DOHH2 (cell line): ENCODE measurements around the gene DFFA.

Experiments used
- EZH2phosphoT487 ChIP-seq: fragments of 200-600 bp; sonication (generic); IDR thresholded peaks from 2 replicates; pipeline ENCODE4 v1.6.1; 2017; ENCODE audit warnings: borderline replicate concordance, mild to moderate bottlenecking, antibody characterized with exemption, low read length, moderate library complexity, mixed read lengths
- TF ChIP-seq, protein P1 (sequence below): fragments of 200-600 bp; sonication (generic); IDR thresholded peaks from one replicate; pipeline ENCODE4 v1.5.1; 2014; ENCODE audit warnings: antibody characterized with exemption, mild to moderate bottlenecking, low read depth, low read length; ENCODE audit not compliant: poor library complexity, severe bottlenecking

DNA sequence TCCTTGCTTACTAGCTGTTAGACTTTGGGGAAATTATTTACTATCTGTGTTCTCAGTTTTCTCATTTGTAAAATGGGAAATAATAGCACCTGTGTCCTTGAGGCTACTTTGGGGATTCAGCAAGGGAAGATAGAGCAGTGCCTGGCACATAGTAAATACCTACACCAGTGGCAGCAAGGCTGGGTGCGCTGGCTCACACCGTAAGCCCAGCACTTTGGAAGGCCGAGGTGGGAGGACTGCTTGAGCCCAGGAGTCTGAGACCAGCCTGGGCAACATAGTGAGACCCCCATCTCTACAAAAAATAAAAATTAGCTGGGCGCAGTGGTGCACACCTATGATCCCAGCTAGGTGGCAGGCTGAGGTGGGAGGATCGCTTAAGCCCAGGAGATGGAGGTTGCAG lies 50.7 kb downstream of the DFFA start:
- TF ChIP-seq, protein P1, sequence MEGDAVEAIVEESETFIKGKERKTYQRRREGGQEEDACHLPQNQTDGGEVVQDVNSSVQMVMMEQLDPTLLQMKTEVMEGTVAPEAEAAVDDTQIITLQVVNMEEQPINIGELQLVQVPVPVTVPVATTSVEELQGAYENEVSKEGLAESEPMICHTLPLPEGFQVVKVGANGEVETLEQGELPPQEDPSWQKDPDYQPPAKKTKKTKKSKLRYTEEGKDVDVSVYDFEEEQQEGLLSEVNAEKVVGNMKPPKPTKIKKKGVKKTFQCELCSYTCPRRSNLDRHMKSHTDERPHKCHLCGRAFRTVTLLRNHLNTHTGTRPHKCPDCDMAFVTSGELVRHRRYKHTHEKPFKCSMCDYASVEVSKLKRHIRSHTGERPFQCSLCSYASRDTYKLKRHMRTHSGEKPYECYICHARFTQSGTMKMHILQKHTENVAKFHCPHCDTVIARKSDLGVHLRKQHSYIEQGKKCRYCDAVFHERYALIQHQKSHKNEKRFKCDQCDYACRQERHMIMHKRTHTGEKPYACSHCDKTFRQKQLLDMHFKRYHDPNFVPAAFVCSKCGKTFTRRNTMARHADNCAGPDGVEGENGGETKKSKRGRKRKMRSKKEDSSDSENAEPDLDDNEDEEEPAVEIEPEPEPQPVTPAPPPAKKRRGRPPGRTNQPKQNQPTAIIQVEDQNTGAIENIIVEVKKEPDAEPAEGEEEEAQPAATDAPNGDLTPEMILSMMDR = no peak
- TF ChIP-seq EZH2phosphoT487 = no peak
